ES-I3 (cell line): ENCODE measurements around the gene CCNK.

Experiments used
- H3K36me3 ChIP-seq: 2 replicates; pipeline ENCODE4 v1.6.1; 2013; ENCODE audit warnings: mild to moderate bottlenecking, low read length, control low read depth, moderate library complexity; ENCODE audit not compliant: insufficient read depth
- H3K4me1 ChIP-seq: 2 replicates; pipeline ENCODE4 v1.6.1; 2013; ENCODE audit warnings: mild to moderate bottlenecking, control low read depth, low read length; ENCODE audit not compliant: insufficient read depth
- H3K9ac ChIP-seq: 2 replicates; pipeline ENCODE4 v1.6.1; 2013; ENCODE audit warnings: low read depth, mild to moderate bottlenecking, low read length, moderate library complexity
- H3K9me3 ChIP-seq: 2 replicates; pipeline ENCODE4 v1.6.1; 2013; ENCODE audit warnings: mild to moderate bottlenecking, low read length, moderate library complexity; ENCODE audit not compliant: control insufficient read depth, insufficient read depth

The CCNK gene

DNA sequence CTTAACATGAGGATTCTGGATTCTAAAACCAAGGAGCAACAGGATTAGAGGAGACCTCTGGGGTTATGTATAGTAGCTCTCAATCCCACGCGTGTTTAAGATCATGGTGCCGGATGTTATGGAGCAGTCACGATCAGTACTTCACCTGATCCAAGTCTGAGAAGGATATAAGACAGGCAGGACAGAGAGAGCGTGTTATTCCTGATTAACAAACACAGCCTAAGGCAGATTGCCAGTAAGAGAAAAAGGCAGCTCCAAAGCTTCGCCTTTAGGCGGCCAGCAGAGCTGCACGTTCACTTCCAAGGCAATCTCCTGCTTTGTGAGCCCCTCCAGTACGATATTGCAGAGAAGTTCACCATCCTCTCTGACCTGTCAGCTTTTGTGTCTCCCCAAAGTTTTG is 6.0 kb upstream of the CCNK start:
- H3K9me3 ChIP-seq, result no peaks in the 10 kb centered on the region
- no peaks in the 10 kb centered on the region for H3K36me3 ChIP-seq
- H3K9ac ChIP-seq, result no peak overlapping the region
- H3K4me1 ChIP-seq, result peaks cover 26% of the 10 kb centered on the region

DNA sequence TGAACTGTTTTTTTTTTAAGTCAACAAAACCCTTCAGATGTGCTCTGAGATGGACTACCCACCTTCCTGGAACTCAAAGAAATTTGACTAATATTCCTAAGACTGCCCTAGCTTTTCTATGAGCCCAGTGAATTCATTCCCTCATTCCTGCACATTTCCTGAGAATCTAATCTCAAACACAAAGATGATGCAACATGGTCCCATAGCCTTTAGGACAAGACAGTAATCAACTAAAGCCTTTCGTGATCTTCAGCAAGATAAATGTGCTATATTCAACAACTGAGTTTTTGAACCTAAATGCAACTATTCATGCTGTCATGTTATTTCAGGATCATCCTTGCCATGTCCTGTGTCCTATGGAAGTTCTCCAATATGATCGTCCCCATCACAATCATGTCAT is 5.5 kb upstream of the CCNK start:
- no peak overlapping the region for H3K9ac ChIP-seq
- no peaks in the 10 kb centered on the region for H3K36me3 ChIP-seq
- no peaks in the 10 kb centered on the region for H3K9me3 ChIP-seq
- H3K4me1 ChIP-seq, result peaks cover 26% of the 10 kb centered on the region

GRCh38 chr14:99476864-99477263 is 4.3 kb upstream of the CCNK start:
- no peaks in the 10 kb centered on the region for H3K36me3 ChIP-seq
- H3K4me1 ChIP-seq, result peaks cover 26% of the 10 kb centered on the region
- H3K9ac ChIP-seq, result no peak overlapping the region
- no peaks in the 10 kb centered on the region for H3K9me3 ChIP-seq

DNA sequence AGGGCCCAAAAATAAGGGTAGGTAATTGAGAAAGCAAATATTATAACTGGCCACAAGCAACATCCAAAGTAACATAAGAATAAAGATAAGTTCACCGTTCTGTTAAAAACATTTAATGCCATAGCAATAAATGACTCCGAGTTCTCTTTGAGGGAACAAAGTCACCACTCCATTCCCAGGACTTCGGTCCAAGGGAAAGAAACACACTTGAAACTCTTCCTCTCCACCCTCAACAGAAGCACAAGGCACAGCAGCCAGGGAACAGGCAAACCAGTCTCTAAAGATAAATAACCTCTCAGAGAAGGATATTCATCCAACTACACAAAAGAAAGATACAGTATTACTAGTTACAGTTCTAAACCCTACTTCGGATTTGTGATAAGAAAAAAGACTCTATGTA is 3.1 kb upstream of the CCNK start:
- Histone ChIP-seq H3K9me3 (no peaks in the 10 kb centered on the region), H3K36me3 (no peaks in the 10 kb centered on the region), H3K9ac (no peak overlapping the region), H3K4me1 (peaks cover 26% of the 10 kb centered on the region)

- Histone ChIP-seq H3K9ac (peak overlapping the region; percentile 64), H3K36me3 (no peaks in the 10 kb centered on the region), H3K4me1 (peaks cover 19% of the 10 kb centered on the region), H3K9me3 (no peaks in the 10 kb centered on the region)
These were observed 1.9 kb upstream of the CCNK start for GRCh38 chr14:99479160-99479905.

DNA sequence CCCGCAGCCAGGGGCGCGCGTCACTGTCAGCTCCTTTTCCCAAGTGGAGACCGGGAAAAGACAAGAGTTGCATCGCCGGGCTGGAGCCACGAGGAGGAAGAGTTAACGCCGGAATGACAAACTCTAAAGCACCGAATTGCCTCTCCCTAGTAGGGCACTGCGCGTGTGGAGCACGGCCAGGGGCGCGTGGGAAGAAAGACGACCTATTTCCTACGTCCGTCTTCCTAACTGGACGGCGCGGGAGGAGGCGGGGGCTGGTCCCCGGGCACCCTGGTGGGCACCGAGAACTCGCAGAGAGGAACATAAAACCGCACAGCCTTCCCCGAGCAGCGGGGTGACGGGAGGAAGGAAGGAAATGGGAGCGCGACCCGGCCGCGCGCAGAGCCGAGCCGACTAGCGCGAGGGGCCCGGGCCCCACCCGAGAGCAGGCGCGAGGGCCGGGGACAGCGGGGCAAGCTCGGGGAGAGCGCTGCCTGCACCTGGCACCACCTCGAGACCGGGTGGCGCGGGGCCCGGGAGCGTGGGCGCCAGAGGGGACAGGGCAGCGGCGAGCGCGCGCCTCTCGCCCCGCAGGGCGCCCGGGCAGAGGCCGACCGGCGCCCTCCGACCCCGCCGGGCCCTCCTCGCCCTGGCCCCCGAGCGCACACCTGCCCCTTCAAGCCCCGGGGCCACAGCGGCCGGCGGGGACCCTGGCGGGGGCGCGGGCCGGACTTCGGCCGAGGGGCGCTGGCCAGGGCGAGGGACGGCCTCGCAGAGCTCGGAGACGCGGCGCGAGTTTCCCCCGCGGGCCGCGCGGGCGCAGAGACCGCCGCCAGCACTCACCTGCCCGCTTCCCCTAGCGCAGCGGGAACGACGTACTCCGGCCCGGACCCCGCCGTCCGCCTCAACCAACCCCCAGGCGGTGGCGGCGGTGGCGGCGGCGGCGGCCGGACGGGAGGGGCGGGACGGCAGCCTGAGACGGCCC is 1.0 kb upstream of the CCNK start, which contains the start of gene SETD3:
Gene SETD3, minus strand, starts transcription at position 954 of the 964 bp plus-strand sequence. CDS start 15,054 bp downstream, outside the sequence.
- Histone ChIP-seq H3K9me3 (no peaks in the 10 kb centered on the region), H3K9ac (peak within 1 kb of the TSS; percentile 91), H3K36me3 (no peaks in the 10 kb centered on the region), H3K4me1 (peaks cover 17% of the 10 kb centered on the region)

- peaks cover 8% of the 10 kb centered on the region for H3K4me1 ChIP-seq
- H3K36me3 ChIP-seq, result no peaks in the 10 kb centered on the region
- no peaks in the 10 kb centered on the region for H3K9me3 ChIP-seq
- peak overlapping the region; percentile 91 for H3K9ac ChIP-seq
These were observed 513 bp downstream of the CCNK start for GRCh38 chr14:99481745-99482099.

DNA sequence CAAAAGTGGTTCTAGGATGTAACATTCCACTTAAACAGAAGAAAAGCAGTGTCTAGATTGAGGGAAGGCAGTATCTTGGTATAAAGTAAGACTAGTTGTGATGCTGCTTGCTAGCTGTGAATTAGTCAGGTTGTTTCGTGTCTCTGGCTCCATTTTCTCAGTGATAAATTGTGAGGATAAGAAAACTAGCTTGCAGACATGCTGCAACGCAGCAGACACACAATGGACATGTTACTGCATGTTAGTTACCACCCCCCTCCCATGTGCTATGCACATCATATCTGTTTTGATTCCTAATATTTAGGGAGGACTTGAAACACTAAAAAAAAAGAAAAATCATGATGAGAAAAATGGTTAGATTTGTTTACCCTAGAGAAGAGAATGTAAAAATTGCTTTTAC is 2.9 kb downstream of the CCNK start:
- H3K9me3 ChIP-seq, result no peaks in the 10 kb centered on the region
- no peaks in the 10 kb centered on the region for H3K36me3 ChIP-seq
- H3K9ac ChIP-seq, result no peak overlapping the region
- H3K4me1 ChIP-seq, result peaks cover 5% of the 10 kb centered on the region

GRCh38 chr14:99497341-99497740 is 16.1 kb downstream of the CCNK start:
- Histone ChIP-seq H3K36me3 (peaks cover 44% of the 10 kb centered on the region), H3K4me1 (peaks cover 3% of the 10 kb centered on the region; the same call in 1 of the 2 replicates)

GRCh38 chr14:99497894-99498293 is 16.7 kb downstream of the CCNK start:
- H3K36me3 ChIP-seq, result peaks cover 40% of the 10 kb centered on the region

More at GRCh38 chr14:99497341-99497740, 16.1 kb downstream of the CCNK start:
- Histone ChIP-seq H3K9me3 (no peaks in the 10 kb centered on the region), H3K9ac (no peak overlapping the region)

DNA sequence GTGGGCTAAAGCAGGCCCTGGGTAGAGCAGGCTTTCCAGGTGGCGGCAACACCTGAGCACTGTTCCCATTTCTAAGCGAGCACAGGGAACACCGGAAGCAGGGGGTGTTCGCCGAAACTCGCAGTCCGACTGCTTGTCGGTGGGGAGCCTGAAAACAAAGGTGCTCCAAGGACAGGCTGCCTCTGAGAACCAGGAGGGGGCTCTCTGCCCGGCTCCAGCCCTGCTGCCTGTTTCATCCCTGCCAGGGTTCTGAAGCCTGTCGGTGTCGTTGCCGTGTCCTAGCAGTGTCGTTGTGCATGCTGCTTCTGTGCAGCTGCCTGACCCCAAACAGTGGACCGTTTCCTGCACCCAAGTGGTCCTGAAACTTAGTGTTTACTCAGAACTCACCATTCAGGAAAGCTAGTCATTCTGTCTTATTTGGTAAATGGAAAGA is 21.8 kb downstream of the CCNK start:
- Histone ChIP-seq H3K9ac (no peak overlapping the region), H3K36me3 (peaks cover 36% of the 10 kb centered on the region), H3K4me1 (peaks cover 9% of the 10 kb centered on the region; the same call in 1 of the 2 replicates), H3K9me3 (no peaks in the 10 kb centered on the region)

More at GRCh38 chr14:99497894-99498293, 16.7 kb downstream of the CCNK start:
- Histone ChIP-seq H3K4me1 (peaks cover 6% of the 10 kb centered on the region; the same call in 1 of the 2 replicates), H3K9me3 (no peaks in the 10 kb centered on the region), H3K9ac (no peak overlapping the region)

DNA sequence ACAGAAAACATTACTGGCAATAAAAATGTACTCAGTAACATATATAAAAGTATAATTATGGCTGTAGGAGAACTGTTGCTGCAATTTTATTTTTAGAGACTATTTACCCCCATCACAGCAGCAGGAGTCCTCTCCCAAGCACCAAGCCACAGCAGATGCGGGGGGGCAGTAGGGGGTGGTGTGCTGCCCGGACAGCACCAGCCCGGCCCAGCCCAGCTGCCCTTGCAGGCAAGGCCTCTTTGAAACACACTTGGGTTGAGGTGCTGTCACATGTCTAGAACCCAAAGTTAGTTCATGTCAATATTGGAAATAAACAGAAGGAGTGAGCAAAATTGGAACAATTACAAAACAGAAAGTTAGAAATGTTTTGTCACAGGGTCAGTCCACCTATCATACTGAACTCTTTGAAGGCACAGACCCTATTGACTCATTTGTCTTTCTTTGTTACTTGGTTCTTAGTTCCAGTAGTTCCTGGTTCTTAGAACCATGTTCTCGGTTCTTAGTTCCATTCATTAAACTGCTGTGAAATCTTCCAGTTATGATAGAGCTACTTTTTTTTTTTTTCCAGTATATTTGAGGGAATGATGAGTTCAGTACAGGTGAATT is 22.7 kb downstream of the CCNK start:
- no peak overlapping the region for H3K9ac ChIP-seq
- peaks cover 9% of the 10 kb centered on the region; the same call in 1 of the 2 replicates for H3K4me1 ChIP-seq
- no peaks in the 10 kb centered on the region for H3K9me3 ChIP-seq
- H3K36me3 ChIP-seq, result peaks cover 38% of the 10 kb centered on the region

GRCh38 chr14:99505089-99505488 is 23.9 kb downstream of the CCNK start:
- Histone ChIP-seq H3K4me1 (peaks cover 9% of the 10 kb centered on the region; the same call in 1 of the 2 replicates), H3K9me3 (no peaks in the 10 kb centered on the region), H3K36me3 (peaks cover 38% of the 10 kb centered on the region), H3K9ac (no peak overlapping the region)

- H3K36me3 ChIP-seq, result peaks cover 39% of the 10 kb centered on the region
- no peak overlapping the region for H3K9ac ChIP-seq
- no peaks in the 10 kb centered on the region for H3K9me3 ChIP-seq
- peaks cover 14% of the 10 kb centered on the region; the same call in 1 of the 2 replicates for H3K4me1 ChIP-seq
These were observed 25.1 kb downstream of the CCNK start for GRCh38 chr14:99506276-99506675.
